ENCODE data around the gene SSBP2.

Gene SSBP2

DNA sequence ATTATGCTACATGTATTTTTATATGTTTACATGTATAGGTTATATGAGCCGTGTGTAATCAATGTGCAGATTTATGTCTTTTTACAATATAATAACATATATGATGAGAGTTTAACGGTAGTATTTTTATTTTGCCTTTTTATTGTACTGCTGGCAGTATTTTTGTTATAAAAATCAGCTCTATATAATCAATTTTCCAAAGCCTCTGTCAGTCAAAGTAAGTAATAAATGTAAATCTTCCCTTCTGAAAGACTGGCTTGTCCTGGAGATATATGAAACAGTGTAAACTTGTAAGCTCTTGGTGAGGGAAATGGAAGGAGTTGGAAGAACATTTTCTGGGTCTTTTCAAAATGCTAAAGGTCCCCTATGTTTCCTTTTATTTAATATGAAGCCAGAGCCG lies 173.8 kb downstream of the SSBP2 start:
- DNase-seq = no peak

GRCh38 chr5:81575924-81576323 lies 175.0 kb downstream of the SSBP2 start:
- DNase-seq = no peak

- DNase-seq = no peak
Observed at GRCh38 chr5:81572201-81572600, 178.7 kb downstream of the SSBP2 start.

DNA sequence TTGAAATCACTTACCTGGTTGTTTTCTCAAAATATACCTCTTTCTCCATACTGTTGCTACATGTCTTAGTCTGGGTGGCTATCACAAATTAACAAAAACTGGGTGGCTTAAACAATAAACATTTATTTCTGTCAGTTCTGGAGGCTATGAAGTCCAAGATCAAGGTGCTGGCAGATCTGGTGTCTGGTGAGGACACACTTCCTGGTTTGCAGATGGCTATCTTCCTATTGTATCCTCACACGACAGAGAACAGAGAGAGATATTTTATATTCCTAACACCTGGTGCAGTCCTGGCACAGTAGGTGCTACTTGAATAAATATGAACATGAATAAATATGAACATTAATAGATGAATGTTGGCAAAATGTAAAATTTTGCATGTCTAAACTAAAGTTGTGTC lies 192.7 kb downstream of the SSBP2 start:
- DNase-seq = no peak

DNA sequence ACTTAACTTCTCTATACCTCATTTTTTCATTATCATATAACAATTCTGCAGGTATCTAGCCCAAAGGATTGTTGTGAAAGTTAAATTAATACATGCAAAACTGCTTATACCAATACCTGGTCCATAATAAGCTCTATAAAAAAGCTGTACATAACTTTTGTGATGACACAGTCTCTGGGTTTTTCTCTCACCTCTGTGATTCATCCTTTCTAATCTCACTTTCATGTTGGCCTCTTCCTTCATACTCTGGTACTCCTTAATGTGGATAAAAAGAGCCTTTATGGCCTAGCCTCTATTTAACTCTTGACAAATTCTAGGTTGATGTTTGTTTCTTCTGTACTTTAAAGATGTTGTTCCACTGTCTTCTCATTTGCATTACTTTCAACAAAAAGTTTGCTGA lies 194.1 kb downstream of the SSBP2 start:
- DNase-seq = no peak

GRCh38 chr5:81555865-81556264 lies 195.0 kb downstream of the SSBP2 start:
- DNase-seq = no peak

DNA sequence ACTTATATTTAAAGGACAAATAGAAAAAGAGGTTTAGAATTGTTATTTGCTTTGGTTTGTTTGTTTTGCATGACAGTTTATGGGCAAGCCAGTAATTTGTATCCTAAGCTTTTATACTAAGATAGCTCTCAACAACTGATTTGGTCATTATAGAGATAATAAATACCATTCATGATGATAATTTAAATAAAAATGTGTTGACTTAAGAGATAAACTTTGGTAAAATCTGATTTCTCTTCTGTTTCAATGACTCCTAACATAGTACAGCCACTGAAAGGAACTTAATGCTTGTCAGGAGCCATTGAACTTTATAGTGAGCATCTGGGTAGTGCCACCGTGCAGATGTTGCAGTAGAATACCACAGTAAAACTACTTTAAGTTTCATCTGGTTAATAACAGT lies 196.2 kb downstream of the SSBP2 start:
- no peak for DNase-seq

DNA sequence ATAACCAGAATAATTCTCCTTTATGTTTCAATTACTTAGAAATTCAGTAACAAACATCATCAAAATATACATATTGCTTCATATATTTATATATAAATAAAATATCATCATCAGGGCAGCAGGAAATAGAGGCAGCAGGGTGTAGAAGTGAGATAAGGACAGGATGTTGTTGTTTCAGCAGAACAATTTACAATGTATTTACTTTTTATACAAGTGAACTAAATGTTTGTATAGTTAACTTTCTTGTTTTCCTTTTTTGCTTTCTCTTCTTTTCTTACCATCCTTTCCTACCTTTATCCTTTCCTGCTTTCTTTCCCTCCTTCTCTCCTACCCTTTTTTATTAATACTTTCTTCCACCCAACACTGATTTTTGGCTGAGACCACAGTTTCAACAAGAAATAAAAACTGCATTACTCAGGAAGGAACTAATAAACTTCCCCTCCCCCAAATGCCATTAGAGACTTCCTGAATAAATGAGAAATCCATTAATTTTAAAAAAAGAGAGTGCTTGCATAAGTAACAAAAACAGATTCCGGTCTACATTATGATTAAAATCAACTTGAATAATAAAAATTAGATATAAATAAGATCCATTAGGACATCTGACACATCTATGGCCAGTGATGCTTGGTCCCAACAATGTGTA lies 197.2 kb downstream of the SSBP2 start:
- no peak for DNase-seq

- DNase-seq = no peak
Observed at GRCh38 chr5:81552852-81553566, 197.9 kb downstream of the SSBP2 start.

DNA sequence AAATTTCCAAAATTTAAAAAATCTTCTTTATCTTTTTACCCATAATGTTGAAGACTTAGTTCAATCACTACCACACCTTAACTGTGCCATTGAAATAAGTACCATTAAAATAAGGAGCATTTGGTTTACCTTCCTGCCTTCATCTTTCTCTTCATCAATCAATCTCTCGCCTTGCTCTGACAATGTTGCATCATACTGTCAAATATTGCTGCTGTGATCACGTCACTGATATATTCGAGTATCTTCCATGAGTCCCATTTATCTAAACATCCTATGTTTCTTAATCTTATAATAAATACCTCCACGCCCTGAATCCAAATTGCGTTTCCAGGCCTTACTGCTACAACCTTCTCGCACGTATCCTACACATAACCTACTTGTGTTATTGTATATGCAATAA lies 201.8 kb downstream of the SSBP2 start:
- DNase-seq = no peak

DNA sequence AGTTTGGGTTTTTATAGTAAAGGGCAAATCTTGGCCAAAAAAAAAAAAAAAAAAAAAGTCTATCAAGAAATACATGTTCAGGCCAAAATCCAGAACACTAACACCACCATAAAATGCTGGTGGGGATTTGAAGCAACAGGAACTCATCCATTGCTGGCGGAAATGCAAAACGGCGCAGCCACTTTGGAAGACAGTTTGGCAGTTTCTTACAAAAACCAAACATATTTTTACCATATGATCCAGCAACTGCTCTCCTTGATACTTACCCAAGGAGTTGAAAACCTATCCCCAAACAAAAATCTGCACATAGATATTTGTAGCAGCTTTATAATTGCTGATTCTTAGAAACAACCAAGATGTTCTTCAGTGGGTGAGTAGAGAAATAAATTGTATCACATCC lies 203.9 kb downstream of the SSBP2 start:
- DNase-seq = no peak

- DNase-seq = no peak
Observed at GRCh38 chr5:81545911-81546310, 205.0 kb downstream of the SSBP2 start.

GRCh38 chr5:81544351-81545018 lies 206.4 kb downstream of the SSBP2 start:
- no peak for DNase-seq

GRCh38 chr5:81542242-81542641 lies 208.7 kb downstream of the SSBP2 start:
- DNase-seq = no peak

DNA sequence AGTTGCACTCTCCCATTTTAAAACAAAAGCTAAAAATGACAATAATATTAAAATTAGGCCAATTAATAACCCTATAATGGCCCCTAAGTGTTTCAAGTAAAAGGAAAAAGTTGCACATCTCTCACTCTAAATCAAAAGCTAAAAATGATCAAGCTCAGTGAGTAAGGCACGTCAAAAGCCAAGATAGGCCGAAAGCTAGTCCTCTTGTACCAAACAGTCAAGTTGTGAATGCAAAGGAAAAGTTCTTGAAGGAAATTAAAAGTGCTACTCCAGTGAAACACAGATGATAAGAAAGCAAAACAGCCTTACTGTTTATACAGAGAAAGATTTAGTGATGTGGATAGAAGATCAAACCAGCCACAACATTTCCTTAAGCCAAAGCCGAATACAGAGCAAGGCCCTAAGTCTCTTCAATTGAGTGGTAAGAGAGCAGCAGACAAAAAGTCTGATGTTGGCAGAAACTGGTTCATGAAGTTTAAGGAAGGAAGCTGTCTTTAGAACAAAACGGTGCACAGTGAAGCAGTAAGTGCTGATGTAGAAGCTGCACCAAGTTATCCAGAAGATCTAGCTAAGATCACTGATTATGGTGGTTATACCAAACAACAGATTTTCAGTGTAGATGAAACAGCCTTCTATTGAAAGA lies 212.9 kb downstream of the SSBP2 start:
- no peak for DNase-seq

- DNase-seq = no peak
Observed at GRCh38 chr5:81534441-81534840, 216.5 kb downstream of the SSBP2 start.

- DNase-seq = no peak
Observed at GRCh38 chr5:81533629-81534405, 217.1 kb downstream of the SSBP2 start.

DNA sequence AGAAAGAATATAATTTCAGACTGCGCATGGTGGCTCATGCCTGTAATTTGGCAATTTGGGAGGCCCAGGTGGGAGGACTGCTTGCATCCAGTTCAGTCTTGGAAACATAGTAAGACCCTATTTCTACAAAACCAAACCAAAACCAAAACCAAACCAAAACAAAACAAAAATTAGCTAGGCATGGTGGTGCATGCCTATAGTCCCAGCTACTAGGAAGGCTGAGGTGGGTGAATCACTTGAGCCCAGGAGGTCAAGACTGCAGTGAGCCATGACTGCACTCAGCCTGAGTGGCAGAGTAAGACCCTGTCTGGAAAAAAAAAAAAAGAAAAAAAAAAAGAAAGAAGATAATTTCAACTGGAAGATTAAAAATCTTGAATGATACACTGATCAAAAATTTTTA lies 220.0 kb downstream of the SSBP2 start:
- DNase-seq = no peak

- DNase-seq = no peak
Observed at GRCh38 chr5:81525690-81526089, 225.2 kb downstream of the SSBP2 start.

GRCh38 chr5:81524015-81524414 lies 226.9 kb downstream of the SSBP2 start:
- no peak for DNase-seq

- no peak for DNase-seq
Observed at GRCh38 chr5:81522571-81522970, 228.3 kb downstream of the SSBP2 start.

DNA sequence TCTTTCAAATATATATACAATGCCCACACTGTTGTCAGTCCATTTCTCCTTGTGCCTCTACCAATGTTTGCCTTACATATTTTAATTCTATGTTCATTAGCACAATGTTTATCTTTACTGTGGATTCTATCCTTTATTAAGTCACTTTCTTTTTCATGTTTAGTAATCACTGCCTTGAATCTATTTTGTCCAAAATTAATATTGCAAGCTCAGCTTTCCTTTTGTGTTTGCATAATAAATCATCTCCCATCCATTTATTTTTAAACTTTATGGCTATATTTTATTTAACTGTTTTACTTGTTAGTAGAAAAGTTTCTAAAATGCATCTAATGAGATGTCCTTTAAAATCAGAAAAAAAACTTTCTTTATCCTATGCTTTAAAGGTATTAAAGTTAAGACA lies 230.1 kb downstream of the SSBP2 start:
- no peak for DNase-seq
